SK-N-SH (cell line): ENCODE results near the gene ESRRG. TPM values are rescaled to one million over a fixed set of nuclear protein-coding genes. Genes with fewer than 3 reads are reported as not detected.

Source experiments
- CTCF ChIA-PET: fragments of 300-600, 350-600 bp; formaldehyde crosslinking; extraction: SDS; loops from one replicate; lab custom pipeline; 2021; lab: Yijun Ruan, JAX
- POLR2A ChIA-PET: fragments of 350-600 bp; sonication (Branson Sonifier 250); formaldehyde crosslinking; extraction: SDS; loops from one replicate; lab custom pipeline; 2020; ENCODE audit warnings: antibody characterized with exemption, inconsistent platforms; lab: Yijun Ruan, JAX
- DNase-seq: peaks from one replicate; pipeline ENCODE4 v3.0.0; 2012
- H2AFZ ChIP-seq: fragments of 200-600 bp; sonication (generic); 2 replicates; pipeline ENCODE4 v1.8.1; 2016; ENCODE audit warnings: antibody characterized with exemption, mild to moderate bottlenecking, low read depth
- H3F3A ChIP-seq: fragments of 200-600 bp; sonication (generic); replicated peaks from 2 replicates; pipeline ENCODE3; 2016; ENCODE audit warnings: antibody characterized with exemption, mild to moderate bottlenecking; ENCODE audit not compliant: insufficient read depth
- H3K27ac ChIP-seq, 2 experiments: fragments of 200-500 bp in 1 of 2; fragments of 200-600 bp in 1 of 2; sonication (Bioruptor generic) in 1 of 2; sonication (generic), shearing (Covaris generic) in 1 of 2; 2 replicates each; pipeline versions ENCODE4 v1.5.1 to v1.6.1; 2014 to 2016; ENCODE audit warnings: low read depth in 2 of 2, inconsistent platforms in 1 of 2, low read length in 1 of 2, mild to moderate bottlenecking in 1 of 2, mixed read lengths in 1 of 2
- H3K27me3 ChIP-seq: fragments of 200-600 bp; sonication (generic), shearing (Covaris generic); 2 replicates; pipeline ENCODE4 v1.6.1; 2016; ENCODE audit warnings: mixed run types; ENCODE audit not compliant: insufficient read depth
- H3K36me3 ChIP-seq, 2 experiments: fragments of 200-500 bp in 1 of 2; fragments of 200-600 bp in 1 of 2; sonication (Bioruptor generic) in 1 of 2; sonication (generic) in 1 of 2; replicated peaks in 1 of 2; 2 replicates each; pipeline versions ENCODE3 to v1.5.1; 2014 to 2016; ENCODE audit warnings: low read length in 1 of 2, mild to moderate bottlenecking in 1 of 2; ENCODE audit not compliant: insufficient read depth in 2 of 2, control insufficient read depth in 1 of 2
- H3K4me1 ChIP-seq, 2 experiments: fragments of 200-500 bp in 1 of 2; fragments of 200-600 bp in 1 of 2; sonication (Bioruptor generic) in 1 of 2; sonication (generic), shearing (Covaris generic) in 1 of 2; 2 replicates each; pipeline versions ENCODE4 v1.5.1 to v1.6.1; 2014 to 2016; ENCODE audit warnings: low read depth in 1 of 2, low read length in 1 of 2, mixed run types in 1 of 2; ENCODE audit not compliant: insufficient read depth in 2 of 2, control insufficient read depth in 1 of 2
- H3K4me2 ChIP-seq: fragments of 200-600 bp; sonication (generic), shearing (Covaris generic); 2 replicates; pipeline ENCODE4 v1.6.1; 2017; ENCODE audit warnings: mixed run types
- H3K4me3 ChIP-seq, 2 experiments: fragments of 200-500 bp in 1 of 2; fragments of 200-600 bp in 1 of 2; sonication (Bioruptor generic) in 1 of 2; sonication (generic), shearing (Covaris generic) in 1 of 2; 2 replicates each; pipeline versions ENCODE4 v1.5.1 to v1.8.1; 2014 to 2016; ENCODE audit warnings: low read depth in 2 of 2, inconsistent platforms in 1 of 2, low read length in 1 of 2, mild to moderate bottlenecking in 1 of 2, mixed read lengths in 1 of 2, moderate library complexity in 1 of 2
- H3K79me2 ChIP-seq: fragments of 200-600 bp; sonication (generic); 2 replicates; pipeline ENCODE4 v1.8.1; 2017; ENCODE audit warnings: mild to moderate bottlenecking; ENCODE audit not compliant: insufficient read depth
- H3K9ac ChIP-seq: fragments of 200-600 bp; sonication (generic); 2 replicates; pipeline ENCODE4 v1.6.1; 2017; ENCODE audit warnings: mixed run types
- H3K9me2 ChIP-seq: fragments of 200-600 bp; sonication (generic); 2 replicates; pipeline ENCODE4 v1.6.1; 2017; ENCODE audit warnings: mixed run types
- H3K9me3 ChIP-seq: fragments of 200-600 bp; sonication (generic); 2 replicates; pipeline ENCODE4 v1.6.1; 2017; ENCODE audit warnings: mixed run types, mild to moderate bottlenecking, moderate library complexity
- H4K20me1 ChIP-seq: fragments of 200-600 bp; sonication (generic); 2 replicates; pipeline ENCODE4 v1.6.1; 2017; ENCODE audit warnings: mild to moderate bottlenecking, mixed run types; ENCODE audit not compliant: insufficient read depth
- ELF1 ChIP-seq: IDR thresholded peaks from 2 replicates; pipeline ENCODE4 v1.4.0; 2012
- EP300 ChIP-seq, 2 experiments: IDR thresholded peaks; 2 replicates each; pipeline versions ENCODE4 v1.4.0 to v1.6.1; 2012; ENCODE audit warnings: borderline replicate concordance in 1 of 2, low read depth in 1 of 2, low read length in 1 of 2
- EZH2phosphoT487 ChIP-seq: fragments of 200-600 bp; sonication (generic); IDR thresholded peaks from 2 replicates; pipeline ENCODE4 v1.6.1; 2017; ENCODE audit warnings: low read depth, mixed run types, mild to moderate bottlenecking, antibody characterized with exemption, moderate library complexity, borderline replicate concordance
- GABPA ChIP-seq: IDR thresholded peaks from 2 replicates; pipeline ENCODE4 v1.4.0; 2012; ENCODE audit warnings: low read depth, mild to moderate bottlenecking
- GATA2 ChIP-seq: sonication (generic); formaldehyde crosslinking; IDR thresholded peaks from 2 replicates; pipeline ENCODE4 v1.5.0; 2020; ENCODE audit warnings: mild to moderate bottlenecking, missing genetic modification reagents
- MXI1 ChIP-seq: IDR thresholded peaks from 2 replicates; pipeline ENCODE4 v1.6.1; 2012; ENCODE audit warnings: mild to moderate bottlenecking, low read depth, low read length, improper control_type of control experiment
- NRF1 ChIP-seq: IDR thresholded peaks from 2 replicates; pipeline ENCODE4 v1.6.1; 2012; ENCODE audit warnings: low read depth, mild to moderate bottlenecking, low read length
- POLR2AphosphoS5 ChIP-seq: IDR thresholded peaks from 2 replicates; pipeline ENCODE4 v1.6.1; 2012; ENCODE audit warnings: low read depth, low read length
- RCOR1 ChIP-seq: fragments of 150-350 bp; IDR thresholded peaks from 2 replicates; pipeline ENCODE4 v1.6.1; 2017; ENCODE audit warnings: antibody characterized with exemption, low read length
- RFX5 ChIP-seq: IDR thresholded peaks from 2 replicates; pipeline ENCODE4 v1.6.1; 2012; ENCODE audit warnings: mild to moderate bottlenecking, improper control_type of control experiment, low read length
- SMC3 ChIP-seq: IDR thresholded peaks from 2 replicates; pipeline ENCODE4 v1.6.1; 2012; ENCODE audit warnings: low read depth, low read length, improper control_type of control experiment
- TCF12 ChIP-seq: IDR thresholded peaks from 2 replicates; pipeline ENCODE4 v1.4.0; 2012
- WGBS: methylation state at CpG from one replicate; pipeline ENCODE4 v1.1.6; 2017; ENCODE audit warnings: low lambda C conversion rate; 5-methylcytosine and 5-hydroxymethylcytosine counted together
- polyA plus RNA-seq, 3 experiments: library from polyadenylated mRNA; depleted of rRNA; stranded (reverse); fragments of >200 nt; gene quantifications; 2 replicates each; pipeline ENCODE4 v1.2.3, GENCODE V29; 2012
- TF ChIP-seq, protein P1 (sequence below): IDR thresholded peaks from 2 replicates; pipeline ENCODE4 v1.6.1; 2012; ENCODE audit warnings: mild to moderate bottlenecking, low read depth, low read length, moderate library complexity
- TF ChIP-seq, protein P2 (sequence below): fragments of 150-350 bp; IDR thresholded peaks from 2 replicates; pipeline ENCODE4 v1.6.1; 2017; ENCODE audit warnings: antibody characterized with exemption, low read length, low read depth, borderline replicate concordance

The ESRRG gene
- polyA plus RNA-seq, 1 of the 3 experiments (the other 2 are of a cell fraction): 0.26 TPM

- H3K27ac ChIP-seq: peak overlapping the region in 1 of 2 experiments; percentile 11; a peak in 1 of 4 replicates
- H3K9me3 ChIP-seq: no peaks in the 10 kb centered on the region
- H3K9ac ChIP-seq: no peak overlapping the region
- H3K4me3 ChIP-seq: no peak overlapping the region
- CTCF ChIA-PET: interaction anchor here (0.8 to 0.9 kb wide), 3 partner anchors 16 to 69 kb away, joined by 3 read pairs; no protein-coding TSS in a partner anchor
- H3F3A ChIP-seq: no peaks in the 10 kb centered on the region
- H4K20me1 ChIP-seq: no peaks in the 10 kb centered on the region
- H3K27me3 ChIP-seq: no peaks in the 10 kb centered on the region
- TF ChIP-seq, protein P1, sequence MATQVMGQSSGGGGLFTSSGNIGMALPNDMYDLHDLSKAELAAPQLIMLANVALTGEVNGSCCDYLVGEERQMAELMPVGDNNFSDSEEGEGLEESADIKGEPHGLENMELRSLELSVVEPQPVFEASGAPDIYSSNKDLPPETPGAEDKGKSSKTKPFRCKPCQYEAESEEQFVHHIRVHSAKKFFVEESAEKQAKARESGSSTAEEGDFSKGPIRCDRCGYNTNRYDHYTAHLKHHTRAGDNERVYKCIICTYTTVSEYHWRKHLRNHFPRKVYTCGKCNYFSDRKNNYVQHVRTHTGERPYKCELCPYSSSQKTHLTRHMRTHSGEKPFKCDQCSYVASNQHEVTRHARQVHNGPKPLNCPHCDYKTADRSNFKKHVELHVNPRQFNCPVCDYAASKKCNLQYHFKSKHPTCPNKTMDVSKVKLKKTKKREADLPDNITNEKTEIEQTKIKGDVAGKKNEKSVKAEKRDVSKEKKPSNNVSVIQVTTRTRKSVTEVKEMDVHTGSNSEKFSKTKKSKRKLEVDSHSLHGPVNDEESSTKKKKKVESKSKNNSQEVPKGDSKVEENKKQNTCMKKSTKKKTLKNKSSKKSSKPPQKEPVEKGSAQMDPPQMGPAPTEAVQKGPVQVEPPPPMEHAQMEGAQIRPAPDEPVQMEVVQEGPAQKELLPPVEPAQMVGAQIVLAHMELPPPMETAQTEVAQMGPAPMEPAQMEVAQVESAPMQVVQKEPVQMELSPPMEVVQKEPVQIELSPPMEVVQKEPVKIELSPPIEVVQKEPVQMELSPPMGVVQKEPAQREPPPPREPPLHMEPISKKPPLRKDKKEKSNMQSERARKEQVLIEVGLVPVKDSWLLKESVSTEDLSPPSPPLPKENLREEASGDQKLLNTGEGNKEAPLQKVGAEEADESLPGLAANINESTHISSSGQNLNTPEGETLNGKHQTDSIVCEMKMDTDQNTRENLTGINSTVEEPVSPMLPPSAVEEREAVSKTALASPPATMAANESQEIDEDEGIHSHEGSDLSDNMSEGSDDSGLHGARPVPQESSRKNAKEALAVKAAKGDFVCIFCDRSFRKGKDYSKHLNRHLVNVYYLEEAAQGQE: no peak
- TF ChIP-seq EP300 (IDR thresholded peaks at IDR 0.05; ENCODE audit: borderline replicate concordance in 1 of 2, low read depth in 1 of 2, low read length in 1 of 2) (peak in 1 of 2 experiments; percentile 62; a peak in 2 of 4 replicates), POLR2AphosphoS5 (no peak), ELF1 (no peak), TCF12 (0 out of 2 replicates have a peak, but pooled peaks have one; percentile 21), GATA2 (no peak), RCOR1 (no peak), SMC3 (no peak), NRF1 (no peak), EZH2phosphoT487 (no peak)
- TF ChIP-seq, all 33 proteins: peak for 2
- Histone ChIP-seq H3K36me3 (no peaks in the 10 kb centered on the region), H3K4me1 (peaks cover 0 to 30% of the 10 kb centered on the region in 2 experiments; a peak in 2 of 4 replicates), H3K9me2 (no peaks in the 10 kb centered on the region), H3K79me2 (no peaks in the 10 kb centered on the region), H2AFZ (no peak overlapping the region), H3K4me2 (no peak overlapping the region)
- no peak for DNase-seq
- WGBS: 45% methylated on average over 2 of the region's 2 CpGs
- POLR2A ChIA-PET: no interaction called here
Measured at GRCh38 chr1:216535751-216536150, 187.5 kb downstream of the ESRRG start.

- Histone ChIP-seq H3K4me2 (no peak overlapping the region), H3K27ac (peak overlapping the region in 1 of 2 experiments; percentile 91; a peak in 1 of 4 replicates)
Measured at GRCh38 chr1:216535059-216535458, 188.2 kb downstream of the ESRRG start.

More at GRCh38 chr1:216535059-216535458, 188.2 kb downstream of the ESRRG start:
- Histone ChIP-seq H3F3A (no peaks in the 10 kb centered on the region), H3K4me3 (no peak overlapping the region), H3K9ac (no peak overlapping the region), H3K4me1 (peaks cover 0 to 34% of the 10 kb centered on the region in 2 experiments; a peak in 2 of 4 replicates), H3K36me3 (no peaks in the 10 kb centered on the region), H3K27me3 (no peaks in the 10 kb centered on the region), H4K20me1 (no peaks in the 10 kb centered on the region), H3K79me2 (no peaks in the 10 kb centered on the region), H2AFZ (no peak overlapping the region), H3K9me3 (no peaks in the 10 kb centered on the region), H3K9me2 (no peaks in the 10 kb centered on the region)
- 71% methylated on average over 1 of the region's 1 CpG for WGBS
- DNase-seq: no peak
- ChIA-PET CTCF (interaction anchor here (1.0 to 2.5 kb wide), 3 partner anchors 20 to 314 kb away, joined by 3 to 8 read pairs (median 3); no protein-coding TSS in a partner anchor), POLR2A (no interaction called here)
- TF ChIP-seq GABPA (no peak), MXI1 (no peak), RFX5 (no peak)
- TF ChIP-seq, protein P2, sequence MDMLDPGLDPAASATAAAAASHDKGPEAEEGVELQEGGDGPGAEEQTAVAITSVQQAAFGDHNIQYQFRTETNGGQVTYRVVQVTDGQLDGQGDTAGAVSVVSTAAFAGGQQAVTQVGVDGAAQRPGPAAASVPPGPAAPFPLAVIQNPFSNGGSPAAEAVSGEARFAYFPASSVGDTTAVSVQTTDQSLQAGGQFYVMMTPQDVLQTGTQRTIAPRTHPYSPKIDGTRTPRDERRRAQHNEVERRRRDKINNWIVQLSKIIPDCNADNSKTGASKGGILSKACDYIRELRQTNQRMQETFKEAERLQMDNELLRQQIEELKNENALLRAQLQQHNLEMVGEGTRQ: no peak
